K562 (cell line): ENCODE measurements around the gene BNIP3. TPM values are rescaled to one million over a fixed set of nuclear protein-coding genes. Genes with fewer than 3 reads are reported as not detected.

Experiments used
- E2F6 ChIP-seq, 2 experiments: IDR thresholded peaks; 2 replicates each; pipeline ENCODE4 v1.6.1; 2011; ENCODE audit warnings: borderline replicate concordance in 1 of 2, control low read depth in 1 of 2, low read depth in 1 of 2, low read length in 1 of 2, mild to moderate bottlenecking in 1 of 2, mixed read lengths in 1 of 2, moderate library complexity in 1 of 2; ENCODE audit not compliant: insufficient read depth in 1 of 2, insufficient read length in 1 of 2, poor library complexity in 1 of 2, severe bottlenecking in 1 of 2; ENCODE audit errors: extremely low read depth in 1 of 2
- ETV1 ChIP-seq: fragments of 450-650 bp; conservative IDR thresholded peaks from 2 replicates; pipeline ENCODE4 v1.6.1; 2016; ENCODE audit warnings: missing genetic modification characterization, control low read depth, low read depth, missing compliant biosample characterization
- MAFK ChIP-seq: IDR thresholded peaks from 2 replicates; pipeline ENCODE4 v1.6.1; 2011; ENCODE audit warnings: low read length, improper control_type of control experiment
- MEF2A ChIP-seq: IDR thresholded peaks from 2 replicates; pipeline ENCODE4 v1.6.1; 2011; ENCODE audit warnings: low read depth, mild to moderate bottlenecking, low read length, moderate library complexity; ENCODE audit not compliant: control insufficient read depth
- MNT ChIP-seq, 2 experiments: fragments of 450-650 bp; conservative IDR thresholded peaks; 2 replicates each; pipeline ENCODE4 v1.6.1; 2017; ENCODE audit warnings: mild to moderate bottlenecking in 2 of 2, moderate library complexity in 2 of 2
- POLR2A ChIP-seq: fragments of 450-650 bp; conservative IDR thresholded peaks from 2 replicates; pipeline ENCODE4 v1.6.1; 2016
- TFAP4 ChIP-seq: sonication (generic); formaldehyde crosslinking; IDR thresholded peaks from 2 replicates; pipeline ENCODE4 v1.8.0; 2022; ENCODE audit warnings: missing genetic modification reagents, mild to moderate bottlenecking, moderate library complexity, borderline replicate concordance
- U2AF2 ChIP-seq: fragments of 200-400 bp; formaldehyde crosslinking; optimal IDR thresholded peaks from 2 replicates; pipeline ENCODE3; 2017; ENCODE audit warnings: low read depth, mild to moderate bottlenecking, low read length
- USF1 ChIP-seq: sonication (generic); formaldehyde crosslinking; IDR thresholded peaks from 2 replicates; pipeline ENCODE4 v1.9.0; 2022; ENCODE audit warnings: mild to moderate bottlenecking, missing genetic modification reagents
- USF2 ChIP-seq: sonication (generic); formaldehyde crosslinking; IDR thresholded peaks from 2 replicates; pipeline ENCODE4 v1.5.0; 2020; ENCODE audit warnings: missing genetic modification reagents
- ZNF592 ChIP-seq: fragments of 450-650 bp; IDR thresholded peaks from 2 replicates; pipeline ENCODE4 v1.6.1; 2017; ENCODE audit warnings: antibody characterized with exemption, mild to moderate bottlenecking
- ZSCAN32 ChIP-seq: fragments of 450-650 bp; formaldehyde crosslinking; IDR thresholded peaks from 2 replicates; pipeline ENCODE4 v1.4.0; 2020; ENCODE audit warnings: mild to moderate bottlenecking, moderate library complexity
- polyA plus RNA-seq, 8 experiments: library from polyadenylated mRNA; depleted of rRNA in 4 of 8; stranded (reverse) in 5 of 8; unstranded in 3 of 8; fragments of >200 nt; fragmentation: Nextera tagmentation in 2 of 8; fragmentation: Illumina TruSeq in 1 of 8; extraction: Ambion mirVana in 2 of 8; extraction: Trizol in 1 of 8; gene quantifications; 2 replicates each; pipeline versions ENCODE4 v1.2.1 to v1.2.3, GENCODE V29; 2011 to 2014; ENCODE audit warnings: inconsistent platforms in 1 of 8, missing spikeins in 1 of 8
- total RNA-seq, 7 experiments: library from RNA; depleted of rRNA in 6 of 7; stranded (reverse); fragments of >200 nt in 6 of 7; fragmentation: Illumina TruSeq in 2 of 7; extraction: Trizol in 2 of 7; gene quantifications; 2 replicates each; pipeline versions ENCODE4 v1.2.1 to v1.2.3, GENCODE V29; 2011 to 2021; ENCODE audit warnings: low replicate concordance in 1 of 7

Gene BNIP3
- total and polyA plus RNA-seq, 9 of the 15 experiments (the other 6 are each of a cell fraction or from before 2014, with no cell fraction given), result 9.2 to 119 (median 42.2) TPM

- TF ChIP-seq MAFK, result no peak
- no peak for TF ChIP-seq TFAP4 (CRISPR knock-in tag)
- peak; percentile 30; the same call in 1 of the 2 replicates for TF ChIP-seq USF2 (CRISPR knock-in tag)
- TF ChIP-seq POLR2A, result no peak
- TF ChIP-seq ETV1, result no peak
- TF ChIP-seq USF1, result peak; percentile 34; the same call in 1 of the 2 replicates
- TF ChIP-seq E2F6 (IDR thresholded peaks at IDR 0.05; ENCODE audit: borderline replicate concordance in 1 of 2, extremely low read depth in 1 of 2, insufficient read depth in 1 of 2, insufficient read length in 1 of 2, low read depth in 1 of 2, low read length in 1 of 2, poor library complexity in 1 of 2, severe bottlenecking in 1 of 2), result peak in 1 of 2 experiments; percentile 33
- no peak for TF ChIP-seq U2AF2
- TF ChIP-seq MEF2A, result no peak
- no peak for TF ChIP-seq ZSCAN32 (CRISPR knock-in tag)
- 0 out of 2 replicates have a peak, but pooled peaks have one; percentile 21 for TF ChIP-seq ZNF592
- peak; percentile 52 to 58; a peak in 1 of 4 replicates for TF ChIP-seq MNT (conservative IDR thresholded peaks at IDR 0.05)
- TF ChIP-seq, all 486 proteins: peak for 9
Observed at GRCh38 chr10:131923038-131923756, 58.5 kb downstream of the BNIP3 start (continued).
